ENCODE measurements around the gene CTTN.

DNA sequence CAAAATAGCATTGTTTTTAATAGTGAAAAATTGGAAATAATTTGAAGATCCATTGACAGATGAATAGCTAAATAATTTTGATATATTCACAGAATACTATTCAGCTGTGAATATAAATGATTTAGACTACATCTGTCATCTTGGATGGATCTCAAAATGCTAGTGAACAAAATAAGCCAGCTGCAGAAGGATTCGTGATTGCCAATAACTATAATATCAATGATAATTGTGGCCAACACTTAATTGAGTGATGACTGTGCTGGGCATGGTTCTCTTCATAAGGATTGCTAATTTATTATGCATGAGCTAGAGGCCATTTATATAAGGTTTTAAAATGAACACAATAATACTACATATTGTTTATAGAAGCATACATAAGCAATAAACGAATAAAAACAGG, 60.4 kb downstream of the CTTN start:
- TF ChIP-seq, protein P1, sequence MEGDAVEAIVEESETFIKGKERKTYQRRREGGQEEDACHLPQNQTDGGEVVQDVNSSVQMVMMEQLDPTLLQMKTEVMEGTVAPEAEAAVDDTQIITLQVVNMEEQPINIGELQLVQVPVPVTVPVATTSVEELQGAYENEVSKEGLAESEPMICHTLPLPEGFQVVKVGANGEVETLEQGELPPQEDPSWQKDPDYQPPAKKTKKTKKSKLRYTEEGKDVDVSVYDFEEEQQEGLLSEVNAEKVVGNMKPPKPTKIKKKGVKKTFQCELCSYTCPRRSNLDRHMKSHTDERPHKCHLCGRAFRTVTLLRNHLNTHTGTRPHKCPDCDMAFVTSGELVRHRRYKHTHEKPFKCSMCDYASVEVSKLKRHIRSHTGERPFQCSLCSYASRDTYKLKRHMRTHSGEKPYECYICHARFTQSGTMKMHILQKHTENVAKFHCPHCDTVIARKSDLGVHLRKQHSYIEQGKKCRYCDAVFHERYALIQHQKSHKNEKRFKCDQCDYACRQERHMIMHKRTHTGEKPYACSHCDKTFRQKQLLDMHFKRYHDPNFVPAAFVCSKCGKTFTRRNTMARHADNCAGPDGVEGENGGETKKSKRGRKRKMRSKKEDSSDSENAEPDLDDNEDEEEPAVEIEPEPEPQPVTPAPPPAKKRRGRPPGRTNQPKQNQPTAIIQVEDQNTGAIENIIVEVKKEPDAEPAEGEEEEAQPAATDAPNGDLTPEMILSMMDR (IDR thresholded peaks at IDR 0.05): no peak
- TF ChIP-seq TCF7L2 (IDR thresholded peaks at IDR 0.05; ENCODE audit: low read depth, low read length): no peak

All from Panc1 (cell line).